22Rv1 (cell line): ENCODE data around the gene TSPAN7.

Source experiments
- ZFX ChIP-seq: fragments of 450-650 bp; IDR thresholded peaks from 2 replicates; pipeline ENCODE4 v1.6.1; 2017; ENCODE audit warnings: antibody characterized with exemption, borderline replicate concordance
- TF ChIP-seq, protein P1 (sequence below): fragments of 450-650 bp; IDR thresholded peaks from 2 replicates; pipeline ENCODE4 v1.5.1; 2017; ENCODE audit warnings: mild to moderate bottlenecking

DNA sequence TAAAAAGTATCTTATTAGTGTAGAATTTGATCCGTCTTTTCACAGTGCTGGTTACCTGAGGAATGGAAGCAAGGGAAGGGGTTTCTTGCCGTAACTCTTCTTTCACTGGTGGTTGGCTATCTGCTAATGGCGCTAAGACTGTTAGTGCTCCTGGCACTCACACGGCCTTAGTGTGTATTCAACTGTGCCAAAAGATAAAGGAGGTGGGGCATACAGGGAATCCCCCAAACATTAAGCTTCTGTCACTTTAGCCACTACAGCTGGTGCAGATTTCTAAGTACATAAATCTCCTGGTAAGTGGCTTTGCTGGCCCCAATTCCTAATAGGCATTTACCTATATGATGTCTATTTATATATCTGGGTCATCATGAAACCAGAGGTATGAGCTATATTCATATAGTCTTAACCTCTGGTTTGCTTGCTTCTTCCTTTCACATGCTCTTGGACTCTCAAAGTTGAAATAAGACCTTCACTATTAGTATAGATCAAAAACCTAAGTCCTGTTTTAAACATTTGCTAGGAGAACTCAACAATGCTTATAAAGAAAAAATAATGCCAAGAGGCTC lies 95.1 kb downstream of the TSPAN7 start:
- TF ChIP-seq, protein P1, sequence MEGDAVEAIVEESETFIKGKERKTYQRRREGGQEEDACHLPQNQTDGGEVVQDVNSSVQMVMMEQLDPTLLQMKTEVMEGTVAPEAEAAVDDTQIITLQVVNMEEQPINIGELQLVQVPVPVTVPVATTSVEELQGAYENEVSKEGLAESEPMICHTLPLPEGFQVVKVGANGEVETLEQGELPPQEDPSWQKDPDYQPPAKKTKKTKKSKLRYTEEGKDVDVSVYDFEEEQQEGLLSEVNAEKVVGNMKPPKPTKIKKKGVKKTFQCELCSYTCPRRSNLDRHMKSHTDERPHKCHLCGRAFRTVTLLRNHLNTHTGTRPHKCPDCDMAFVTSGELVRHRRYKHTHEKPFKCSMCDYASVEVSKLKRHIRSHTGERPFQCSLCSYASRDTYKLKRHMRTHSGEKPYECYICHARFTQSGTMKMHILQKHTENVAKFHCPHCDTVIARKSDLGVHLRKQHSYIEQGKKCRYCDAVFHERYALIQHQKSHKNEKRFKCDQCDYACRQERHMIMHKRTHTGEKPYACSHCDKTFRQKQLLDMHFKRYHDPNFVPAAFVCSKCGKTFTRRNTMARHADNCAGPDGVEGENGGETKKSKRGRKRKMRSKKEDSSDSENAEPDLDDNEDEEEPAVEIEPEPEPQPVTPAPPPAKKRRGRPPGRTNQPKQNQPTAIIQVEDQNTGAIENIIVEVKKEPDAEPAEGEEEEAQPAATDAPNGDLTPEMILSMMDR: no peak
- TF ChIP-seq ZFX: no peak
